ENCODE data around the gene DAPP1. TPM values are rescaled to one million over a fixed set of nuclear protein-coding genes. Genes with fewer than 3 reads are reported as not detected.

The DAPP1 gene
- total and polyA plus RNA-seq, 2 donors, result 17.5 to 24.4 TPM

DNA sequence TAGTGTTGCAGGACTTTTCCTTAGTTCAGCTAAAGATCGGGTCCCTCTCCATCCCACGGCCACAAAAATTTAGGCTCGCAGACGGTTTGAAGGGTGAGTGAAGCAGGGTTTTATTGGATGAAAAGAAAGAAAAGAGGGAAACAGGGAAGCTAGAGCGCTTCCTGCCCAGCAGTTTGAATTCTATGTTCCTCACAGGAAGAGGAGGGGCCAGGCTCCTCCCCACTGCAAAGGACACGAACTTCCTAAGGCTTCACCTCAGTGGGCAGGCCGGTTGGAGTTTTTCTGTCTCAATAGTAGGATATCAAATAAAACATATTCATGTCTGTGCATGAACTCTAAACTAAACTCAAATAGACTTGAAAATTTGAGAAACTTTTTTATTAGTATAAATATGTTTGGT lies 27.4 kb downstream of the DAPP1 start:
- no peaks in the 10 kb centered on the region for H3K27me3 ChIP-seq (ENCODE audit: control insufficient read depth in 2 of 2, insufficient read depth in 1 of 2, low read length in 1 of 2)
- no peak for DNase-seq (ENCODE audit: low read depth in 6 of 9, low spot score in 9 of 9)
- no peaks in the 10 kb centered on the region for H3K36me3 ChIP-seq (ENCODE audit: control insufficient read depth in 2 of 2, insufficient read depth in 2 of 2, low read length in 1 of 2)
- H3K9me3 ChIP-seq (ENCODE audit: control insufficient read depth in 2 of 2, insufficient read depth in 1 of 2, low read length in 1 of 2), result no peaks in the 10 kb centered on the region
- no peaks in the 10 kb centered on the region for H3K4me1 ChIP-seq (ENCODE audit: control insufficient read depth in 2 of 2, insufficient read depth in 2 of 2, low read length in 2 of 2)
- 97% methylated on average over 7 of the region's 7 CpGs for WGBS
- H3K27ac ChIP-seq (ENCODE audit: low read depth in 1 of 2, low read length in 1 of 2), result no peak overlapping the region
- H3K4me3 ChIP-seq (ENCODE audit: low read length in 2 of 2), result no peak overlapping the region

DNA sequence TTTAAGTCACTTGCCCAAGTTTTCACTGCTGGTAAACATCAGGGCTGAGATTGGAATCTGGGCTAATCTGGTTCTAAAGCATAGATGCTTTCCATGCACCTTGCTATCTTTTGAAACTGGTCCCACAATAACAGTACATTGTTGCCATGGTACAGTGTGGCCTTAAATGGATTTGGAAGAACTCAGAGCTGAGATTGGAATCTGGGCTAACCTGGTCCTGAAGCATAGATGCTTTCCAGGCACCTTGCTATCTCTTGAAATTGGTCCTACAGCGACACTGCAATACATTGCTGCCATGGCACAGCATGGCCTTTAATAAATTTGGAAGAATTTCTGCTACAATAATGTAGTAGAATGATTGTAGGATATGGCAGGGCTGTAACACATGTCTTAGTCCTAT lies 28.6 kb downstream of the DAPP1 start:
- Histone ChIP-seq H3K27ac (ENCODE audit: low read depth in 1 of 2, low read length in 1 of 2) (peak overlapping the region in 1 of 2 donors; percentile 12), H3K36me3 (ENCODE audit: control insufficient read depth in 2 of 2, insufficient read depth in 2 of 2, low read length in 1 of 2) (no peaks in the 10 kb centered on the region), H3K4me1 (ENCODE audit: control insufficient read depth in 2 of 2, insufficient read depth in 2 of 2, low read length in 2 of 2) (no peaks in the 10 kb centered on the region), H3K9me3 (ENCODE audit: control insufficient read depth in 2 of 2, insufficient read depth in 1 of 2, low read length in 1 of 2) (no peaks in the 10 kb centered on the region), H3K4me3 (ENCODE audit: low read length in 2 of 2) (no peak overlapping the region), H3K27me3 (ENCODE audit: control insufficient read depth in 2 of 2, insufficient read depth in 1 of 2, low read length in 1 of 2) (no peaks in the 10 kb centered on the region)
- 97% methylated on average over 1 of the region's 1 CpG for WGBS
- no peak for DNase-seq (ENCODE audit: low read depth in 6 of 9, low spot score in 9 of 9)

- H3K36me3 ChIP-seq (ENCODE audit: control insufficient read depth in 2 of 2, insufficient read depth in 2 of 2, low read length in 1 of 2), result no peaks in the 10 kb centered on the region
- peak overlapping the region; percentile 44 to 69 for H3K27ac ChIP-seq (ENCODE audit: low read depth in 1 of 2, low read length in 1 of 2)
- no peak overlapping the region for H3K4me3 ChIP-seq (ENCODE audit: low read length in 2 of 2)
- no peaks in the 10 kb centered on the region for H3K27me3 ChIP-seq (ENCODE audit: control insufficient read depth in 2 of 2, insufficient read depth in 1 of 2, low read length in 1 of 2)
- 59% methylated on average over 2 of the region's 2 CpGs for WGBS
- no peaks in the 10 kb centered on the region for H3K4me1 ChIP-seq (ENCODE audit: control insufficient read depth in 2 of 2, insufficient read depth in 2 of 2, low read length in 2 of 2)
- DNase-seq (ENCODE audit: low read depth in 6 of 9, low spot score in 9 of 9), result no peak
- H3K9me3 ChIP-seq (ENCODE audit: control insufficient read depth in 2 of 2, insufficient read depth in 1 of 2, low read length in 1 of 2), result no peaks in the 10 kb centered on the region
Observed at GRCh38 chr4:99845708-99846469, 29.3 kb downstream of the DAPP1 start.

- DNase-seq (ENCODE audit: low read depth in 6 of 9, low spot score in 9 of 9), result no peak
- Histone ChIP-seq H3K27ac (ENCODE audit: low read depth in 1 of 2, low read length in 1 of 2) (peak overlapping the region in 1 of 2 donors; percentile 14), H3K4me1 (ENCODE audit: control insufficient read depth in 2 of 2, insufficient read depth in 2 of 2, low read length in 2 of 2) (no peaks in the 10 kb centered on the region), H3K27me3 (ENCODE audit: control insufficient read depth in 2 of 2, insufficient read depth in 1 of 2, low read length in 1 of 2) (no peaks in the 10 kb centered on the region), H3K9me3 (ENCODE audit: control insufficient read depth in 2 of 2, insufficient read depth in 1 of 2, low read length in 1 of 2) (no peaks in the 10 kb centered on the region), H3K36me3 (ENCODE audit: control insufficient read depth in 2 of 2, insufficient read depth in 2 of 2, low read length in 1 of 2) (no peaks in the 10 kb centered on the region), H3K4me3 (ENCODE audit: low read length in 2 of 2) (no peak overlapping the region)
- 81% methylated on average over 1 of the region's 1 CpG for WGBS
Observed at GRCh38 chr4:99846891-99847290, 30.3 kb downstream of the DAPP1 start.

DNA sequence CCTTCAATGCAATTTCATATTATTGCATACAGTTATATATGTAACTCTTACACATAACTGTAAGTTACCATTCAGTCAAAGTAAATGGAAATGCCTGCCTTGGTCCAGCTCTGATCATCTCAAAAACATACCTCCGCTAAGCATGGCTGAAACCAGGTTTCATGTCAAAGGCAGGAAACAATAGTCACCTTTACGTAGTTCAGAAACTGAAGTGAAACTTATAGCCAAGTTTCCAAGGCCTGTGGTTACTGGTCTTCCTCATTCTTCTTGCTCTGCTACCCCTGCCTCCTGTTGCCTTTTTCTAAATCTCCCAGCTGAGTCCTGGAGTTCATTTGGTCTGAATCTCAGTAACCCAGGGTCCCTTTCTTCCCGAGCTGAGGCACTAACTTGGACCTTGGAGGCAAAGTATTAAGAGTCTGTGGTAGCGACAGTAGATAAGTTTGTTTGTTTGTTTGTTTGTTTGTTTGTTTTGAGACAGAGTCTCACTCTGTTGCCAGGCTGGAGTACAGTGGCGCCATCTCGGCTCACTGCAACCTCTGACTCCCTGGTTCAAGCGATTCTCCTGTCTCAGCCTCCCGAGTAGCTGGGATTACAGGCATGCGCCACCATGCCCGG lies 30.8 kb downstream of the DAPP1 start:
- Histone ChIP-seq H3K27ac (ENCODE audit: low read depth in 1 of 2, low read length in 1 of 2) (no peak overlapping the region), H3K27me3 (ENCODE audit: control insufficient read depth in 2 of 2, insufficient read depth in 1 of 2, low read length in 1 of 2) (no peaks in the 10 kb centered on the region), H3K9me3 (ENCODE audit: control insufficient read depth in 2 of 2, insufficient read depth in 1 of 2, low read length in 1 of 2) (no peaks in the 10 kb centered on the region), H3K36me3 (ENCODE audit: control insufficient read depth in 2 of 2, insufficient read depth in 2 of 2, low read length in 1 of 2) (no peaks in the 10 kb centered on the region), H3K4me1 (ENCODE audit: control insufficient read depth in 2 of 2, insufficient read depth in 2 of 2, low read length in 2 of 2) (no peaks in the 10 kb centered on the region), H3K4me3 (ENCODE audit: low read length in 2 of 2) (no peak overlapping the region)
- WGBS, result 89% methylated on average over 10 of the region's 10 CpGs
- DNase-seq (ENCODE audit: low read depth in 6 of 9, low spot score in 9 of 9), result peak in 1 of 9 donors; percentile 23

DNA sequence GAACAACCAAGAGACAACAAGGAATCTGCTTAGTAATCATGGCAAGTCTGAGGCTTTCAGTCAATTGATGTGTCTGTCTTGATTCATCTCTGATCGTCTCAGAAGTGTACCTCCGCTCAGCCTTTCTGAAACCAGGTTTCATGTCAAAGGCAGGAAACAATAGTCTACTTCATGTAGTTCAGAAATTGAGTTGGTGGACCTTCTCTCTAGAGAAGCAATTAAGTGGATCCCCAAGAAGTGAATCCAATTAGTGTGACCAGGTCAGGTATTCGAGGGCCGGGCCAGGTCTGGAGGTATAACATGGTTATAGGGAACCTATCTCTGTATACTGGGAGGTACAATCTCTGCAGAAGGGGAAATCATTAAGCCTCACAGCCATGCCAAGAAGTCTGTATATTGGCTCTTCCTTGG lies 32.0 kb downstream of the DAPP1 start:
- Histone ChIP-seq H3K36me3 (ENCODE audit: control insufficient read depth in 2 of 2, insufficient read depth in 2 of 2, low read length in 1 of 2) (no peaks in the 10 kb centered on the region), H3K4me3 (ENCODE audit: low read length in 2 of 2) (no peak overlapping the region), H3K27me3 (ENCODE audit: control insufficient read depth in 2 of 2, insufficient read depth in 1 of 2, low read length in 1 of 2) (no peaks in the 10 kb centered on the region), H3K9me3 (ENCODE audit: control insufficient read depth in 2 of 2, insufficient read depth in 1 of 2, low read length in 1 of 2) (no peaks in the 10 kb centered on the region), H3K4me1 (ENCODE audit: control insufficient read depth in 2 of 2, insufficient read depth in 2 of 2, low read length in 2 of 2) (no peaks in the 10 kb centered on the region), H3K27ac (ENCODE audit: low read depth in 1 of 2, low read length in 1 of 2) (no peak overlapping the region)
- WGBS, result 95% methylated on average over 4 of the region's 4 CpGs
- DNase-seq (ENCODE audit: low read depth in 6 of 9, low spot score in 9 of 9), result no peak

- no peaks in the 10 kb centered on the region for H3K36me3 ChIP-seq (ENCODE audit: control insufficient read depth in 2 of 2, insufficient read depth in 2 of 2, low read length in 1 of 2)
- H3K4me1 ChIP-seq (ENCODE audit: control insufficient read depth in 2 of 2, insufficient read depth in 2 of 2, low read length in 2 of 2), result no peaks in the 10 kb centered on the region
- H3K9me3 ChIP-seq (ENCODE audit: control insufficient read depth in 2 of 2, insufficient read depth in 1 of 2, low read length in 1 of 2), result no peaks in the 10 kb centered on the region
- H3K27me3 ChIP-seq (ENCODE audit: control insufficient read depth in 2 of 2, insufficient read depth in 1 of 2, low read length in 1 of 2), result no peaks in the 10 kb centered on the region
- WGBS, result 94% methylated on average over 3 of the region's 3 CpGs
- no peak for DNase-seq (ENCODE audit: low read depth in 6 of 9, low spot score in 9 of 9)
- H3K4me3 ChIP-seq (ENCODE audit: low read length in 2 of 2), result no peak overlapping the region
- H3K27ac ChIP-seq (ENCODE audit: low read depth in 1 of 2, low read length in 1 of 2), result no peak overlapping the region
Observed at GRCh38 chr4:99852199-99852749, 35.6 kb downstream of the DAPP1 start.

DNA sequence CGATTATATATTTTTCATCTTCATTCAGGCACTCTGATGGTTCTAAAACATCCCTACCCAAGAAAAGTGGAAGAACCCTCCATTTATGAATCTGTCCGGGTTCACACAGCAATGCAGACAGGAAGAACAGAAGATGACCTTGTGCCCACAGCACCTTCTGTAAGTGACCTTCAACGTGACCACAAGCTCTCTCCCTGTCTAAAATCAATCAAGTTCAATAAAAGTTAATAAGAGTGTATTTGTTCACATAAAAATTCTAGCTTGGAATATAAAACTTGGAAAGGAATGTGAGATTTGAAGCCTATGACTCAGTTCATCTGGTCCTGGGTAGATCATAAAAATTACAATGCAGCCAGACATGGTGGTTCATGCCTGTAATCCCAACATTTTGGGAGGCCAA lies 36.6 kb downstream of the DAPP1 start:
- WGBS, result 96% methylated on average over 3 of the region's 3 CpGs
- Histone ChIP-seq H3K4me1 (ENCODE audit: control insufficient read depth in 2 of 2, insufficient read depth in 2 of 2, low read length in 2 of 2) (no peaks in the 10 kb centered on the region), H3K9me3 (ENCODE audit: control insufficient read depth in 2 of 2, insufficient read depth in 1 of 2, low read length in 1 of 2) (no peaks in the 10 kb centered on the region), H3K36me3 (ENCODE audit: control insufficient read depth in 2 of 2, insufficient read depth in 2 of 2, low read length in 1 of 2) (no peaks in the 10 kb centered on the region), H3K27me3 (ENCODE audit: control insufficient read depth in 2 of 2, insufficient read depth in 1 of 2, low read length in 1 of 2) (no peaks in the 10 kb centered on the region), H3K4me3 (ENCODE audit: low read length in 2 of 2) (no peak overlapping the region), H3K27ac (ENCODE audit: low read depth in 1 of 2, low read length in 1 of 2) (no peak overlapping the region)
- DNase-seq (ENCODE audit: low read depth in 6 of 9, low spot score in 9 of 9), result no peak

GRCh38 chr4:99853999-99854398 lies 37.4 kb downstream of the DAPP1 start:
- no peaks in the 10 kb centered on the region for H3K4me1 ChIP-seq (ENCODE audit: control insufficient read depth in 2 of 2, insufficient read depth in 2 of 2, low read length in 2 of 2)
- 88% methylated on average over 1 of the region's 1 CpG for WGBS
- DNase-seq (ENCODE audit: low read depth in 6 of 9, low spot score in 9 of 9), result no peak
- no peaks in the 10 kb centered on the region for H3K9me3 ChIP-seq (ENCODE audit: control insufficient read depth in 2 of 2, insufficient read depth in 1 of 2, low read length in 1 of 2)
- H3K4me3 ChIP-seq (ENCODE audit: low read length in 2 of 2), result no peak overlapping the region
- H3K27me3 ChIP-seq (ENCODE audit: control insufficient read depth in 2 of 2, insufficient read depth in 1 of 2, low read length in 1 of 2), result no peaks in the 10 kb centered on the region
- no peak overlapping the region for H3K27ac ChIP-seq (ENCODE audit: low read depth in 1 of 2, low read length in 1 of 2)
- no peaks in the 10 kb centered on the region for H3K36me3 ChIP-seq (ENCODE audit: control insufficient read depth in 2 of 2, insufficient read depth in 2 of 2, low read length in 1 of 2)
